Spleen (tissue), 7 donors: Measurements from ENCODE around the gene SLC17A8.
"Not testable (repeated sequence)": the region's sequence is repeated elsewhere in the genome, so short reads cannot be mapped to it uniquely, and the experiment has no call there.

Experiments
- POLR2A ChIP-seq, 3 donors: fragments of 450-650 bp; IDR thresholded peaks; one replicate each; pipeline ENCODE4 v1.5.1; 2017; ENCODE audit warnings: antibody characterized with exemption in 3 of 3, mild to moderate bottlenecking in 1 of 3
- POLR2AphosphoS5 ChIP-seq, 3 donors: sonication (generic); formaldehyde crosslinking; IDR thresholded peaks; one replicate each; pipeline ENCODE4 v1.5.1; 2017; ENCODE audit warnings: antibody characterized with exemption in 3 of 3
- TF ChIP-seq, protein P1 (sequence below), 11 experiments: fragments of 200-600 bp in 7 of 11; fragments of 450-650 bp in 4 of 11; sonication (generic) in 4 of 11; IDR thresholded peaks in 8 of 11; conservative IDR thresholded peaks in 3 of 11; 1 replicate in 7 of 11; 2 replicates in 4 of 11; pipeline versions ENCODE4 v1.4.0 to v1.8.0; 2016 to 2021; ENCODE audit warnings: antibody characterized with exemption in 11 of 11, inconsistent platforms in 4 of 11, mild to moderate bottlenecking in 1 of 11
- donor health status: DM: no; HTN: no; CAD: no; lungs with moderate emphysema.
- donor health status: DM: no; HTN: no; CAD: no.
- donor health status: DM: no; HTN: no; CAD: no.

DNA sequence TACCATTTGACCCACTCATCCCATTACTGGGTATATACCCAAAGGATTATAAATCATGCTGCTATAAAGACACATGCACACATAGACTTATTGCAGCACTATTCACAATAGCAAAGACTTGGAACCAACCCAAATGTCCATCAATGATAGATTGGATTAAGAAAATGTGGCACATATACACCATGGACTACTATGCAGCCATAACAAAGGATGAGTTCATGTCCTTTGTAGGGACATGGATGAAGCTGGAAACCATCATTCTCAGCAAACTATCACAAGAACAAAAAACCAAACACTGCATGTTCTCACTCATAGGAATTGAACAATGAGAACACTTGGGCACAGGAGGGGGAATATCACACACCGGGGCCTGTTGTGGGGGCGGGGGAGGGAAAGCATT is 14.0 kb upstream of the SLC17A8 start:
- not testable (repeated sequence) for TF ChIP-seq POLR2A, POLR2AphosphoS5 (IDR thresholded peaks at IDR 0.05)
- TF ChIP-seq, protein P1, sequence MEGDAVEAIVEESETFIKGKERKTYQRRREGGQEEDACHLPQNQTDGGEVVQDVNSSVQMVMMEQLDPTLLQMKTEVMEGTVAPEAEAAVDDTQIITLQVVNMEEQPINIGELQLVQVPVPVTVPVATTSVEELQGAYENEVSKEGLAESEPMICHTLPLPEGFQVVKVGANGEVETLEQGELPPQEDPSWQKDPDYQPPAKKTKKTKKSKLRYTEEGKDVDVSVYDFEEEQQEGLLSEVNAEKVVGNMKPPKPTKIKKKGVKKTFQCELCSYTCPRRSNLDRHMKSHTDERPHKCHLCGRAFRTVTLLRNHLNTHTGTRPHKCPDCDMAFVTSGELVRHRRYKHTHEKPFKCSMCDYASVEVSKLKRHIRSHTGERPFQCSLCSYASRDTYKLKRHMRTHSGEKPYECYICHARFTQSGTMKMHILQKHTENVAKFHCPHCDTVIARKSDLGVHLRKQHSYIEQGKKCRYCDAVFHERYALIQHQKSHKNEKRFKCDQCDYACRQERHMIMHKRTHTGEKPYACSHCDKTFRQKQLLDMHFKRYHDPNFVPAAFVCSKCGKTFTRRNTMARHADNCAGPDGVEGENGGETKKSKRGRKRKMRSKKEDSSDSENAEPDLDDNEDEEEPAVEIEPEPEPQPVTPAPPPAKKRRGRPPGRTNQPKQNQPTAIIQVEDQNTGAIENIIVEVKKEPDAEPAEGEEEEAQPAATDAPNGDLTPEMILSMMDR (IDR thresholded peaks at IDR 0.05 in 8 of 11, conservative IDR thresholded peaks at IDR 0.05 in 3 of 11), result not testable (repeated sequence)
